ENCODE data around the gene C17orf58. TPM values are rescaled to one million over a fixed set of nuclear protein-coding genes. Genes with fewer than 3 reads are reported as not detected.

C17orf58 gene
- total and polyA plus RNA-seq, 9 of the 15 experiments (the other 6 are each of a cell fraction or from before 2014, with no cell fraction given), result 8.6 to 37.4 (median 27.6) TPM

- H2AFZ ChIP-seq (ENCODE audit: low read depth, low read length), result no peak overlapping the region
- TF ChIP-seq ZNF79 (CRISPR knock-in tag; IDR thresholded peaks at IDR 0.05; ENCODE audit: low read depth), result no peak
- no peak for TF ChIP-seq MCM7 (IDR thresholded peaks at IDR 0.05)
- no peak for TF ChIP-seq PPARD (CRISPR knock-in tag; IDR thresholded peaks at IDR 0.05)
- TF ChIP-seq GTF2E2 (tag; IDR thresholded peaks at IDR 0.05), result no peak
- TF ChIP-seq SRSF3 (IDR thresholded peaks at IDR 0.05; ENCODE audit: insufficient read depth, low read length), result no peak
- TF ChIP-seq SPI1 (IDR thresholded peaks at IDR 0.05; ENCODE audit: borderline replicate concordance, low read depth, low read length), result no peak
- TF ChIP-seq DIDO1 (tag; IDR thresholded peaks at IDR 0.05; ENCODE audit: low read depth), result no peak
- no peak for TF ChIP-seq KAT2B (IDR thresholded peaks at IDR 0.05; ENCODE audit: low read depth, low read length)
- intact Hi-C loops (cut with micrococcal nuclease), result no loop called here
- H3K9me1 ChIP-seq (ENCODE audit: control insufficient read depth, insufficient read depth, low read length), result no peaks in the 10 kb centered on the region
- H3K4me1 ChIP-seq (replicated peaks in 1 of 2; ENCODE audit: control insufficient read depth in 2 of 2, insufficient read depth in 2 of 2, low read length in 2 of 2), result no peaks in the 10 kb centered on the region
- POLR2A ChIA-PET, result interaction anchor here (0.7 to 0.9 kb wide), 2 partner anchors 8 to 10 kb away, joined by 3 read pairs; no protein-coding TSS in a partner anchor
- H3K9me3 ChIP-seq (replicated peaks; ENCODE audit: control insufficient read depth, insufficient read depth, low read depth, low read length), result no peaks in the 10 kb centered on the region
- no peak for FAIRE-seq
- no peak overlapping the region for H3K4me2 ChIP-seq (ENCODE audit: insufficient read depth, low read length)
- no peak overlapping the region for H3K9ac ChIP-seq (ENCODE audit: insufficient read depth in 1 of 2, low read depth in 2 of 2, low read length in 2 of 2)
- H3K27ac ChIP-seq (ENCODE audit: extremely low read depth, low read depth, low read length), result no peak overlapping the region
- H4K20me1 ChIP-seq (replicated peaks; ENCODE audit: control insufficient read depth, insufficient read depth, low read length), result no peaks in the 10 kb centered on the region
- no peak for ATAC-seq
- CTCF ChIA-PET (ENCODE audit: low intra/inter-chr PET ratio), result no interaction called here
- H3K36me3 ChIP-seq (ENCODE audit: control insufficient read depth, insufficient read depth, low read length), result no peaks in the 10 kb centered on the region
- H3K4me3 ChIP-seq, result no peak overlapping the region
- H3K79me2 ChIP-seq (ENCODE audit: control insufficient read depth, insufficient read depth, low read length), result no peaks in the 10 kb centered on the region
- H3K27me3 ChIP-seq (ENCODE audit: control insufficient read depth in 2 of 2, insufficient read depth in 2 of 2, low read length in 2 of 2), result no peaks in the 10 kb centered on the region
- BruUV-seq (replicated peaks), result no TSS peak
- WGBS (ENCODE audit: insufficient coverage, low coverage, missing lambda C conversion rate), result 85% methylated on average over 3 of the region's 3 CpGs
- in situ Hi-C loops (cut with MboI), result no loop called here
- DNase-seq (ENCODE audit: extremely low read depth in 1 of 4, low spot score in 3 of 4), result no peak
Measured at GRCh38 chr17:67983383-67983688, 12.9 kb downstream of the C17orf58 start.
